ENCODE results near the gene SSTR4.

Gene SSTR4

DNA sequence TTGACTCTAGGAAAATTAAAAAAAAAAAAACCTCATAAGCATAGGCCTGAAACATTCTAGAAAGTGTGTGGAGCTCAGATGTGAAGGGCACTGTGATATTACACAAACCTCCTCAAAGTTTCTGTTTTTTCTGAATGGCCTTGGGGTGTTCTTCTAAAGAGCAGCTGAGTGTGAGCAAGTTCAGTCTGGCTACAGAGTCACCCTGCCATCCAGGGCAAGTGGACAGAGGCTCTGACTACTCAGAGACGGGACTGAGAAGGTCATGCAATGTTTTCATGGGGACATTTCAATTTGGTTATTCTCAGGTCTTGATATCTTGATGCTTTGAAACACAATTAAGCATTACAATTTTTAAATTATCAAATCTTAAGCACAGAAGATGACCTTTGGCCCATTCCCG, 36.6 kb upstream of the SSTR4 start:
- peaks cover 0 to 4% (median 0%) of the 10 kb centered on the region in 3 donors for H3K9me3 ChIP-seq
- no peak overlapping the region for H3K4me3 ChIP-seq
- no peaks in the 10 kb centered on the region for H3K4me1 ChIP-seq
- no peak for DNase-seq
- H3K27ac ChIP-seq, result no peak overlapping the region
- TF ChIP-seq, protein P1, sequence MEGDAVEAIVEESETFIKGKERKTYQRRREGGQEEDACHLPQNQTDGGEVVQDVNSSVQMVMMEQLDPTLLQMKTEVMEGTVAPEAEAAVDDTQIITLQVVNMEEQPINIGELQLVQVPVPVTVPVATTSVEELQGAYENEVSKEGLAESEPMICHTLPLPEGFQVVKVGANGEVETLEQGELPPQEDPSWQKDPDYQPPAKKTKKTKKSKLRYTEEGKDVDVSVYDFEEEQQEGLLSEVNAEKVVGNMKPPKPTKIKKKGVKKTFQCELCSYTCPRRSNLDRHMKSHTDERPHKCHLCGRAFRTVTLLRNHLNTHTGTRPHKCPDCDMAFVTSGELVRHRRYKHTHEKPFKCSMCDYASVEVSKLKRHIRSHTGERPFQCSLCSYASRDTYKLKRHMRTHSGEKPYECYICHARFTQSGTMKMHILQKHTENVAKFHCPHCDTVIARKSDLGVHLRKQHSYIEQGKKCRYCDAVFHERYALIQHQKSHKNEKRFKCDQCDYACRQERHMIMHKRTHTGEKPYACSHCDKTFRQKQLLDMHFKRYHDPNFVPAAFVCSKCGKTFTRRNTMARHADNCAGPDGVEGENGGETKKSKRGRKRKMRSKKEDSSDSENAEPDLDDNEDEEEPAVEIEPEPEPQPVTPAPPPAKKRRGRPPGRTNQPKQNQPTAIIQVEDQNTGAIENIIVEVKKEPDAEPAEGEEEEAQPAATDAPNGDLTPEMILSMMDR (IDR thresholded peaks at IDR 0.05), result no peak
- intact Hi-C loops (cut with DNase I; ENCODE audit: low total_unique reads), result loop anchor here (10.0 kb wide), 1 partner anchor 326 kb away; no protein-coding TSS in a partner anchor
- no peaks in the 10 kb centered on the region for H3K27me3 ChIP-seq
- H3K36me3 ChIP-seq, result no peaks in the 10 kb centered on the region

DNA sequence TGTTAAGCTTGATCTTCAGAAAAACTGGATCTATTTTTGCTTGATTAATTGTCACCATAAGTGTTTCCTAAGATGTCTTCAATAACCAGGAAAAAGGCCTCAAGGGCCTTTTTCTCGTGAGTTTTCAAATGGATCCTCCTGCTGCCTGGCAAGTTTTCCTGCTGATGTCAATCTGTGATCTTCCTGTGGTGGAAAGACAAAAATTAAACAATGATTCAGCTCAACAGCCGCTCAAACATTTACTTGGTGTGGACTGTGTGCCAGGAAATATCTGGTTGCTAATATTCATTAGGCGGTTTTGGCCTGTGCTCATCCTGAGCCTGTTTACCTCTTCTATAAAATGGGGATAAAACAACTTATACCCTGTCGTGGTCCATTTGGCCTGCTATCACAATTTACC, 35.4 kb upstream of the SSTR4 start:
- no peaks in the 10 kb centered on the region for H3K4me1 ChIP-seq
- DNase-seq, result no peak
- intact Hi-C loops (cut with DNase I; ENCODE audit: low total_unique reads), result loop anchor here (10.0 kb wide), 1 partner anchor 325 kb away; no protein-coding TSS in a partner anchor
- H3K4me3 ChIP-seq, result no peak overlapping the region
- no peaks in the 10 kb centered on the region for H3K36me3 ChIP-seq
- no peaks in the 10 kb centered on the region for H3K9me3 ChIP-seq
- H3K27me3 ChIP-seq, result no peaks in the 10 kb centered on the region
- TF ChIP-seq, protein P1 (IDR thresholded peaks at IDR 0.05), result no peak
- H3K27ac ChIP-seq, result no peak overlapping the region

- H3K36me3 ChIP-seq, result no peaks in the 10 kb centered on the region
- no peak overlapping the region for H3K27ac ChIP-seq
- intact Hi-C loops (cut with DNase I; ENCODE audit: low total_unique reads), result no loop called here
- DNase-seq, result no peak
- TF ChIP-seq, protein P1 (IDR thresholded peaks at IDR 0.05), result no peak
- no peaks in the 10 kb centered on the region for H3K27me3 ChIP-seq
- H3K4me1 ChIP-seq, result no peaks in the 10 kb centered on the region
- no peak overlapping the region for H3K4me3 ChIP-seq
- no peaks in the 10 kb centered on the region for H3K9me3 ChIP-seq
These were observed 34.7 kb upstream of the SSTR4 start for GRCh38 chr20:23000232-23000947.

DNA sequence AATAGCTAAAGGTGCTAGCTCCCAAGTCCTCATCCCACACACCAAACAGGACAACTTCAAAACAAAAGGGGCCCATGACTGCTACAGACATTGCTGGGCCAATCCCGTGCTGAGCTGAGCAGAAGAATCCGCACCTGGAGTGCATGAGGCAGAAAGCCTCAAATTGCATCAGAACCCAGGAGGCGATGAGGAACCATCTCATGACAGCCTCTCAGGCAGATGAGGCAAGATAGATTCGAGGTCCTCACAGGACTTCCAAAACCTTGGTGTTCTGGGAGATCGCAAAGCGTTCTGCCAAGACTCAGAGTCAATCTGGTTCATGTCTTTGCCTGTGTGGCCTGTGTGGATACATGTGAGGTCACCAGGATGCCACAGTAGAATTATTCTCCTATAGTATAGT, 32.8 kb upstream of the SSTR4 start:
- TF ChIP-seq, protein P1 (IDR thresholded peaks at IDR 0.05), result no peak
- H3K9me3 ChIP-seq, result no peaks in the 10 kb centered on the region
- no peaks in the 10 kb centered on the region for H3K4me1 ChIP-seq
- no peak overlapping the region for H3K4me3 ChIP-seq
- intact Hi-C loops (cut with DNase I; ENCODE audit: low total_unique reads), result no loop called here
- no peaks in the 10 kb centered on the region for H3K36me3 ChIP-seq
- no peaks in the 10 kb centered on the region for H3K27me3 ChIP-seq
- DNase-seq, result no peak
- no peak overlapping the region for H3K27ac ChIP-seq

- DNase-seq, result no peak
- Histone ChIP-seq H3K4me1 (no peaks in the 10 kb centered on the region), H3K27me3 (no peaks in the 10 kb centered on the region), H3K4me3 (no peak overlapping the region), H3K27ac (no peak overlapping the region), H3K9me3 (no peaks in the 10 kb centered on the region), H3K36me3 (no peaks in the 10 kb centered on the region)
- intact Hi-C loops (cut with DNase I; ENCODE audit: low total_unique reads), result no loop called here
- TF ChIP-seq, protein P1 (IDR thresholded peaks at IDR 0.05), result no peak
These were observed 32.0 kb upstream of the SSTR4 start for GRCh38 chr20:23003077-23003635.
